HG02943 (cell line): ENCODE results near the gene MROH2B.
"Not testable (repeated sequence)": the region's sequence is repeated elsewhere in the genome, so short reads cannot be mapped to it uniquely, and the experiment has no call there.

ENCODE experiments used
- ATAC-seq: cut with Tn5 transposase; IDR thresholded peaks from one replicate; pipeline ENCODE4 v1.9.1; 2021; ENCODE audit warnings: mild to moderate bottlenecking, low read depth, moderate library complexity; ENCODE audit not compliant: unreplicated experiment

MROH2B gene

GRCh38 chr5:41043109-41043747 lies 27.9 kb downstream of the MROH2B start:
- no peak for ATAC-seq

- ATAC-seq: no peak
Observed at GRCh38 chr5:41032973-41033372, 38.2 kb downstream of the MROH2B start.

GRCh38 chr5:41022600-41022999 lies 48.5 kb downstream of the MROH2B start:
- not testable (repeated sequence) for ATAC-seq

- ATAC-seq: no peak
Observed at GRCh38 chr5:41012318-41012717, 58.8 kb downstream of the MROH2B start.

GRCh38 chr5:41010572-41010971 lies 60.6 kb downstream of the MROH2B start:
- ATAC-seq: no peak

GRCh38 chr5:41009232-41009631 lies 61.9 kb downstream of the MROH2B start:
- ATAC-seq: no peak

GRCh38 chr5:41004931-41005330 lies 66.2 kb downstream of the MROH2B start:
- ATAC-seq: no peak

GRCh38 chr5:41003670-41004376 lies 67.3 kb downstream of the MROH2B start:
- ATAC-seq: no peak

GRCh38 chr5:40999966-41000365 lies 71.2 kb downstream of the MROH2B start:
- no peak for ATAC-seq

GRCh38 chr5:40999142-40999541 lies 72.0 kb downstream of the MROH2B start:
- ATAC-seq: no peak

- ATAC-seq: no peak
Observed at GRCh38 chr5:40995801-40996586, 75.1 kb downstream of the MROH2B start.

GRCh38 chr5:40991981-40992559 lies 79.1 kb downstream of the MROH2B start:
- ATAC-seq: no peak

- no peak for ATAC-seq
Observed at GRCh38 chr5:40991168-40991980, 79.8 kb downstream of the MROH2B start.

GRCh38 chr5:40988746-40989510 lies 82.2 kb downstream of the MROH2B start:
- ATAC-seq: no peak

- no peak for ATAC-seq
Observed at GRCh38 chr5:40987349-40987748, 83.8 kb downstream of the MROH2B start.

- no peak for ATAC-seq
Observed at GRCh38 chr5:40986666-40987065, 84.5 kb downstream of the MROH2B start.

GRCh38 chr5:40985501-40985900 lies 85.6 kb downstream of the MROH2B start:
- no peak for ATAC-seq

GRCh38 chr5:40984884-40985283 lies 86.3 kb downstream of the MROH2B start:
- no peak for ATAC-seq

GRCh38 chr5:40983781-40984180 lies 87.4 kb downstream of the MROH2B start:
- no peak for ATAC-seq

- no peak for ATAC-seq
Observed at GRCh38 chr5:40981420-40981819, 89.7 kb downstream of the MROH2B start.
